ENCODE measurements around the gene SLC38A11. TPM values are rescaled to one million over a fixed set of nuclear protein-coding genes. Genes with fewer than 3 reads are reported as not detected.
"Not testable (repeated sequence)": the region's sequence is repeated elsewhere in the genome, so short reads cannot be mapped to it uniquely, and the experiment has no call there.

SLC38A11 gene
- total RNA-seq, 2 donors from 2014 or later: 1.6 TPM; not detected in 1

GRCh38 chr2:164875334-164876205 lies 79.8 kb downstream of the SLC38A11 start:
- Mint-ChIP-seq H3K4me1 (no peaks in the 10 kb centered on the region), H3K27ac (no peak overlapping the region), H3K27me3 (no peaks in the 10 kb centered on the region), H3K36me3 (ENCODE audit: low read depth) (no peaks in the 10 kb centered on the region), H3K4me3 (no peak overlapping the region)
- ATAC-seq (no peak), DNase-seq (no peak)
- H3K9me3 ChIP-seq (ENCODE audit: control insufficient read depth, low read length, poor library complexity, severe bottlenecking): no peaks in the 10 kb centered on the region

DNA sequence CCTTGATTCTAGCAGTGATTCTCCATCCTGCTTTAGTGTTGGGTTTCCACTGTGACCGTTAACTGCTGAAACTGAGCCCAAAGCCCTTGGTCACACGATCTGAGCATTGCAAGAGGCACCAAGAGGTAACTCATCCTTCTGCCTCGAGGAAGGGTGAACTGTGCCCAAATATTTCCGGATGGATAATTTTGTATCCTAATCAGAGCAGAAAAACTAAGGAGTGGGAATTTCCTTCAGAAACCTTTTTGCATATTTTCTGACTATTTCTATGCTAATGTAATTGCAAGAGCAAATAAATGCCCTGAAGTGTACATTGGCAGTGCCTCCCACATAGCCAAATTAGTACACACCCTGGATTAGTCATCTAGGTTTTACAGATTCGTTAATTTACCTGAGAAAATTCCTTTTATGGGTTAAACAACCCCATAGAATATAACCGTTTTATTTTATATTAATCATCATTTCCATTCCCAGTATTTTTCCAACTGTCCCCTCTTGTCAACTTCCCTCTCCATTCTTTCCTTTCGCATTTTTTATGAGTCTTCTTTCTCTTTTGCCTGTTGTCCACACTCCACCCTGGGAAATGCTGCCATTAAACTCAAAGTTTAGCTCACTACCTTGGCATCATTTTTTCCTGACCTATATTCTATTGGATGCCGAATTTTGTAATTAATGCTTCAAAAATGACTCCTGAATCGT lies 82.0 kb downstream of the SLC38A11 start:
- no peaks in the 10 kb centered on the region for H3K27me3 Mint-ChIP-seq
- no peak for ATAC-seq
- H3K27ac Mint-ChIP-seq: no peak overlapping the region
- H3K36me3 Mint-ChIP-seq (ENCODE audit: low read depth): no peaks in the 10 kb centered on the region
- no peak overlapping the region for H3K4me3 Mint-ChIP-seq
- no peaks in the 10 kb centered on the region for H3K4me1 Mint-ChIP-seq
- DNase-seq: no peak
- H3K9me3 ChIP-seq (ENCODE audit: control insufficient read depth, low read length, poor library complexity, severe bottlenecking): no peaks in the 10 kb centered on the region

GRCh38 chr2:164871404-164871803 lies 83.9 kb downstream of the SLC38A11 start:
- Mint-ChIP-seq H3K27me3 (no peaks in the 10 kb centered on the region), H3K4me3 (no peak overlapping the region), H3K4me1 (no peaks in the 10 kb centered on the region), H3K36me3 (ENCODE audit: low read depth) (no peaks in the 10 kb centered on the region), H3K27ac (no peak overlapping the region)
- DNase-seq (no peak), ATAC-seq (no peak)
- no peaks in the 10 kb centered on the region for H3K9me3 ChIP-seq (ENCODE audit: control insufficient read depth, low read length, poor library complexity, severe bottlenecking)

- no peak for DNase-seq
- no peaks in the 10 kb centered on the region for H3K4me1 Mint-ChIP-seq
- no peak overlapping the region for H3K4me3 Mint-ChIP-seq
- no peak overlapping the region for H3K27ac Mint-ChIP-seq
- no peak for ATAC-seq
- H3K27me3 Mint-ChIP-seq: no peaks in the 10 kb centered on the region
- H3K9me3 ChIP-seq (ENCODE audit: control insufficient read depth, low read length, poor library complexity, severe bottlenecking): no peaks in the 10 kb centered on the region
- H3K36me3 Mint-ChIP-seq (ENCODE audit: low read depth): no peaks in the 10 kb centered on the region
These were observed 85.9 kb downstream of the SLC38A11 start for GRCh38 chr2:164869420-164869772.

- Mint-ChIP-seq H3K4me1 (no peaks in the 10 kb centered on the region), H3K27ac (no peak overlapping the region), H3K4me3 (no peak overlapping the region), H3K27me3 (no peaks in the 10 kb centered on the region), H3K36me3 (ENCODE audit: low read depth) (no peaks in the 10 kb centered on the region)
- ATAC-seq (no peak), DNase-seq (no peak)
- no peaks in the 10 kb centered on the region for H3K9me3 ChIP-seq (ENCODE audit: control insufficient read depth, low read length, poor library complexity, severe bottlenecking)
These were observed 86.5 kb downstream of the SLC38A11 start for GRCh38 chr2:164868563-164869419.

DNA sequence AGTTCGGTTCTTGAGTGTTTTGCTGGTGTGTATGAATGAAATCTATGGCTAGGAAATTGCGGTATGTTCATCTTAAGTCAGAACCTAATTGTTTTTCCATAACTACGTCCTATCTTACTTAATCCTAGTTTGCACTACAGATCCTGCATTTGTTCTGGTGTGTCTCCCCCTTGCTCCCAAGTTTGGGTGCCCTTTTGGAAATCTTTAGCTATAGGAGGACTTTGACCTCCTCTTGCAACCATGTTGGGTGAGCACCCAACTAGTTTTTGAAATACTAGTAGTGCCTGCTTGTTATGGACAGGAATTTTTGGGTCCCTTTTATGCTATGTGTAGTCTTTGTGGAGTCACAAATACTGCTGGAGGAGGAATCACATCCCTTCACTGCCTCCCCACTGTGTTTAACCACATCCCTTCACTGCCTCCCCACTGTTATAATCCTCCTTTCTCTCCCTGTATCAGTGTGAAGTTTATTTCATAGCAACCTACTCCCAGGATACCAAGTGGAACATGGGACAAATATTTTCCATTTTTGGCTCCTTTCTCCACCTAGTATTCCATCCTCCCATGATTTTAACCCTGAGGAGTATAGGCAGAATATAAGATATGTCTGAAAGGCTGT lies 87.4 kb downstream of the SLC38A11 start:
- Mint-ChIP-seq H3K36me3 (ENCODE audit: low read depth) (no peaks in the 10 kb centered on the region), H3K27me3 (no peaks in the 10 kb centered on the region), H3K4me3 (no peak overlapping the region), H3K27ac (no peak overlapping the region), H3K4me1 (no peaks in the 10 kb centered on the region)
- no peak for ATAC-seq
- no peaks in the 10 kb centered on the region for H3K9me3 ChIP-seq (ENCODE audit: control insufficient read depth, low read length, poor library complexity, severe bottlenecking)
- no peak for DNase-seq

DNA sequence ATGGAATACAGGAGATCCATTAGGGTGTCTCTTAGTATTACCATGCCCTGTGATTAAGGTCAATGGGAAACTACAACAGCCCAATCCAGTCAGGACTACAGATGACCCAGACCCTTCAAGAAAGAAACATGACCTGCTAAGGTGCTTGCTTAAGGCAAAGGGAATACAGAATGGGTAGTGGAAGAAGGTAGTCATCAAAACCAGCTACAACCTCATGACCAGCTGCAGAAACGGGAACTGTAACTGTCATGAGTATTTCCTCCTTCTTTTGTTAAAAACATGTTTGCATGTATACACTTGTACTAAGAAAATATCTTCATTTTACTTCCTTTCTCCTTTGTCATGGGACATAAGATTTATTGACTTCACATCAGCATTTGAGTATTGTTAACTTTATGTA lies 88.9 kb downstream of the SLC38A11 start:
- not testable (repeated sequence) for DNase-seq; H3K27me3 Mint-ChIP-seq; ATAC-seq; H3K9me3 ChIP-seq (ENCODE audit: control insufficient read depth, low read length, poor library complexity, severe bottlenecking); H3K4me1 Mint-ChIP-seq; H3K27ac Mint-ChIP-seq; H3K36me3 Mint-ChIP-seq (ENCODE audit: low read depth)
- H3K4me3 Mint-ChIP-seq: peak overlapping the region; percentile 1

DNA sequence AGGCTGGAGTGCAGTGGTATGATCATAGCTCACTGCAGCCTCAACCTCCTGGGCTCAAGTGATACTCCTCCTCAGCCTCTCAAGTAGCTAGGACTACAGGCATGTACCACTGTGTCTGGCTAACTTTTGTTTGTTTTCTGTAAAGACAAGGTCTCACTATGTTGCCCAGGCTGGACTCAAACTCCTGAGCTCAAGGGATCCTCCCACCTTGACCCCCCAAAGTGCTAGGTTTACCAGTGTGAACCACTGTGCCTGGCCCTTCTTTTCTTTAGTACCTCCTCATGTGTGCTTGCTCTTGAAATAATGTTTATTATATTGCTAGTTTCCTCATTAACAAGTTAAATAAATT lies 94.7 kb downstream of the SLC38A11 start:
- Mint-ChIP-seq H3K27ac (no peak overlapping the region), H3K27me3 (no peaks in the 10 kb centered on the region), H3K4me1 (no peaks in the 10 kb centered on the region), H3K4me3 (no peak overlapping the region), H3K36me3 (ENCODE audit: low read depth) (no peaks in the 10 kb centered on the region)
- no peaks in the 10 kb centered on the region for H3K9me3 ChIP-seq (ENCODE audit: control insufficient read depth, low read length, poor library complexity, severe bottlenecking)
- no peak for ATAC-seq
- DNase-seq: no peak

GRCh38 chr2:164859906-164860693 lies 95.2 kb downstream of the SLC38A11 start:
- DNase-seq: not testable (repeated sequence)

DNA sequence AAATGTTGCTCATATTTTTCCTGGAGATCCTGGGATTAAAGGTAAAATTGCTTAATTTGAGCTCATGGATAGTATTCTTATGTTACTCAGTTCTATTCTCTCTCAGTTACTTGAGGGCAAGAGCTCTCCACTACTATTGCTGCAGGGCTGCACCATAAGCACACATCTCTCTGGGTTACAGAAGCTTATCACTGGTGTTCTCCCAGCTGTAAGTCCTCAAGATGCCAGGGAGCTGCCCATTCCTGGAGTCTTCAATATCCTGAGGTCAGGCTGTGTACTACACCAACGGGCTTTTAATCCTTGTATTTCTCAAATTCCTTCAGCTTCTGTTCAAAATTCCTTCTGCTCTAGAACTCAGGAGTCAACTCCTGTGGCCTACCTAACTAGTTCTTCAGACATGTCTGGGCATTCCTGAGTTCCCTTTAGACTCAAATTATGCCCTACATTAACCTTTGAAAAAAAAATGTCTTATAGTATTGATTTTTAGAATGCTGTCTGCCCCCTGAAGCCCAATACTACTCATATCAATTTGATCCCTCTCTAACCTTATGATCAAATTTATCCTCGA lies 96.0 kb downstream of the SLC38A11 start:
- DNase-seq (no peak), ATAC-seq (no peak)
- H3K36me3 Mint-ChIP-seq (ENCODE audit: low read depth): no peaks in the 10 kb centered on the region

More at GRCh38 chr2:164859906-164860693, 95.2 kb downstream of the SLC38A11 start:
- not testable (repeated sequence) for H3K4me1 Mint-ChIP-seq; H3K9me3 ChIP-seq (ENCODE audit: control insufficient read depth, low read length, poor library complexity, severe bottlenecking); H3K27me3 Mint-ChIP-seq; H3K4me3 Mint-ChIP-seq; ATAC-seq; H3K36me3 Mint-ChIP-seq (ENCODE audit: low read depth); H3K27ac Mint-ChIP-seq

GRCh38 chr2:164852086-164852485 lies 103.2 kb downstream of the SLC38A11 start:
- Mint-ChIP-seq H3K27me3 (no peaks in the 10 kb centered on the region), H3K4me3 (no peak overlapping the region), H3K27ac (no peak overlapping the region), H3K4me1 (no peaks in the 10 kb centered on the region), H3K36me3 (ENCODE audit: low read depth) (no peaks in the 10 kb centered on the region)
- no peaks in the 10 kb centered on the region for H3K9me3 ChIP-seq (ENCODE audit: control insufficient read depth, low read length, poor library complexity, severe bottlenecking)
- no peak for ATAC-seq
- no peak for DNase-seq

More for the DNA sequence above, 96.0 kb downstream of the SLC38A11 start:
- H3K4me3 Mint-ChIP-seq: no peak overlapping the region
- H3K9me3 ChIP-seq (ENCODE audit: control insufficient read depth, low read length, poor library complexity, severe bottlenecking): no peaks in the 10 kb centered on the region
- no peaks in the 10 kb centered on the region for H3K4me1 Mint-ChIP-seq
- H3K27ac Mint-ChIP-seq: no peak overlapping the region
- no peaks in the 10 kb centered on the region for H3K27me3 Mint-ChIP-seq

DNA sequence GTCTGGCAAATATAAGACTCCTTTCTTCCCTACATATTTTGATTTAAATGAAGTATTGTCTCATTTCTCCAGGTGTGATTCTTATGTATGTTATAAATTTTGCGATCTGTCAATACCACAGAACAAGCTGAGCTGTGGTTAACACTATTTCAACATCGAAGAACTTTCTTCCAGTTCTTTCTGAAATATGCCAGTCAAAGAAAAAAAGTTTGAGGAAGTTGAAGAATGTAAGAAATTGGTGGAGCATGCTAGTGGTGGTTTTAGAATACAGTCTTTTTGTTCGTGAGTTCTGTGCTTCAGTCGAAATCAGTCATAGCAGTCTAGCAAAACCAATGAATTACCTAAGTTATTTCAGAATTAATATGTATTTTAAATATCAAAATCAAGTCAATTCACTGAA lies 105.1 kb downstream of the SLC38A11 start:
- no peak for ATAC-seq
- Mint-ChIP-seq H3K36me3 (ENCODE audit: low read depth) (no peaks in the 10 kb centered on the region), H3K27me3 (no peaks in the 10 kb centered on the region)

More for the DNA sequence above, 105.1 kb downstream of the SLC38A11 start:
- Mint-ChIP-seq H3K27ac (no peak overlapping the region), H3K4me1 (no peaks in the 10 kb centered on the region), H3K4me3 (no peak overlapping the region)
- no peak for DNase-seq
- no peaks in the 10 kb centered on the region for H3K9me3 ChIP-seq (ENCODE audit: control insufficient read depth, low read length, poor library complexity, severe bottlenecking)

Measured in T-helper 17 cell (primary cell).